HCT116 (cell line): Measurements from ENCODE around the gene ZAP70.

Source experiments
- POLR2A ChIP-seq: IDR thresholded peaks from 2 replicates; pipeline ENCODE4 v1.7.0; 2011; ENCODE audit warnings: borderline replicate concordance; ENCODE audit not compliant: insufficient read depth, insufficient read length; ENCODE audit errors: extremely low read depth
- POLR2AphosphoS5 ChIP-seq: IDR thresholded peaks from 2 replicates; pipeline ENCODE4 v1.6.1; 2011; ENCODE audit warnings: mild to moderate bottlenecking, low read depth, low read length, moderate library complexity
- SIN3A ChIP-seq: IDR thresholded peaks from 2 replicates; pipeline ENCODE4 v1.6.1; 2012; ENCODE audit warnings: low read depth

DNA sequence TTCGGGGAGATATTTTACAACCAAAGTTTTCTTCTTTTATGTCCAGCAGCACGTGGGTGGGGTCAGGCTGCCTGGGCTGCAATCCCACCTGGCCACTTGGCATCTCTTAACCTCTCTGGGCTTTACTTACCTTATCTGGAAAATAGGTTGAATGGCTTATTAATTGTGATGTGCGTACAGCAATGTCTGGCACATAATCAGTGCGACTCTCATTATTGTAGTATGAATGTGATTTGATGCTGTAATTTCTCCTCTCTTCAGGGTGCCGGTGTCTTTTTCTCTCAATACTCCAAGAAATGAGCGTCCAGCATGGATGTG is 2.0 kb upstream of the ZAP70 start:
- TF ChIP-seq SIN3A (no peak), POLR2A (no peak), POLR2AphosphoS5 (no peak)
